IPS DF 4.7 (cell line): Measurements from ENCODE around the gene PPIG.
A peak's percentile ranks its signal among the peaks of the same experiment; 100 is the strongest.
"Not testable (repeated sequence)": the region's sequence is repeated elsewhere in the genome, so short reads cannot be mapped to it uniquely, and the experiment has no call there.

Source experiments
- DNase-seq: peaks from one replicate; pipeline ENCODE4 v3.0.0-alpha.2; 2013; ENCODE audit warnings: low spot score; ENCODE audit errors: extremely low read depth

Gene PPIG

DNA sequence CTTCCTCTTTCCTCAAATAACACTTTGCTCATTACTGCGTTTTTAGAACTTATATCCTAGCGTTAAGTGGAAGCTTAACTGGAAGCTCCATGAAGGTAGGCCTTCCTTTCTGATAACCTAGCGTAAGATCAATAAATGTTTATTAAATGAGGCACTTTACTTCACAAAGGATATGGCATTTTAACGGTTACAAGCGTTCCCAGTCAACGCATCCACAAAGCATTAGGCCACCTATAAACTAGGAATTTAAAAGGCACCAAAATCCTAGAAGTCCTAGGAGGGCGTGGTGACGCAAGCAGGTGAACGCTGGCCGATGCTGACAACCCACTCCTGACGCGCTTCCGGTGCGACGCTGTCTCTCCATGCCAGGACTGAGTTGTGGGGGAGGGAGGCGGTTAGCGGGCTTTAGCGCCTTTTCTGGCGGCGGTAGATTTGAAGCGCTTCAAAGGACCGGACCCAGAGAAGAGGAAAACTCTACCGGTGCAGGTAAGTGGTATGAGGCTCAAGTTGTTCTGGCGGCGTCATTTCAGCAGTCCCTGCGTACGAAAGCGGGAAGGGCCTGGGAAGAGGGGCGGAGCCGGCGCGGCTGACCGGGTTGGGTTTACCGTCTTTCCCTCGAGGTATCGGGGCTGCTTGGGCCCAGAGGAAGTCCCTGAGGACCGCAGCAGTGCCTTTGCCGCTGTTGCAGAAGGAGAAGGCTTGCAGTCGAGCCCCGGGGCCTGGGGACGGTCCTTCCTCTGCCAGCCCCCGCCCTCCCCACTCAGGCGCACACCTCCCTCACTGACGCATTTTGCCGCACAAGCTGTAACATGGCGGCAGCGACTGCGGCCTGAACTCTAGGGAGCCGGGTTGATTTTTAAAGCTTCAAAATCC is at the start of gene PPIG:
Gene PPIG, plus strand, starts transcription at position 347 of the 873 bp plus-strand sequence. CDS start 19,691 bp downstream, outside the sequence.
- peak; percentile 69 for DNase-seq

DNA sequence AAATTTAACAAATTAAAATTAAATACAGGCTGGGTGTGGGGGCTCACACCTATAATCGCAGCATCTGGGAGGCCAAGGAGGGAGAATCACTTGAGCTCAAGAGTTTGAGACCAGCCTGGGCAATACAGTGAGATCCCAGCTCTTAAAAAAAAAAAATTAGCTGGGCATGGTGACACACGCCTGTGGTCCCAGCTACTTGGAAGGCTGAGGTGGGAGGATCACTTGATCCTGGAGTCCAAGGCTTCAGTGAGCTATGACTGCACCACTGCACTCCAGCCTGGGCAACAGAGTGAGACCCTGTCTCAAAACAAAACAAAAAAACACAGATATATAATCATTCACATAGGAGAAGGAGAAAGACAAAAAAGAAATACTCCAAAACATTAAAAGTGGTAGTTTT is 44.7 kb upstream of the PPIG start:
- not testable (repeated sequence) for DNase-seq

DNA sequence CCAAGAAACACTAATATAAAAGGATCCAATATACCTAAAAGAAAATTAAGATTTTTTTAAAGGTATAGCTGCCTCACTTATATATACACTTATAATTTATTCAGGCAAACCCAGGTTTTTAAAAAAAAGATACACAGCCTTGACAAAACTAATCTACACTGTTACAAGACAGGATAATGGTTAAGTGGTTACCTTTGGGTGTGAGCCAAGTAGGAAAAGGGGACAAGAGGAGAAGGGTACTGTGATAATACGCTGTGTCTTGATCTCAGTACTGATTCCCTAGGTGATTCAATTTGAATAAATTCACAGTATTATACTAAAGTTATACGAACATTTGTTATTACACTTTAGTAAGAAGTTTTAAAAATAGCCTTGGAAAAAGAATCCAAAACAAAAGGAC is 44.0 kb upstream of the PPIG start:
- DNase-seq: no peak

DNA sequence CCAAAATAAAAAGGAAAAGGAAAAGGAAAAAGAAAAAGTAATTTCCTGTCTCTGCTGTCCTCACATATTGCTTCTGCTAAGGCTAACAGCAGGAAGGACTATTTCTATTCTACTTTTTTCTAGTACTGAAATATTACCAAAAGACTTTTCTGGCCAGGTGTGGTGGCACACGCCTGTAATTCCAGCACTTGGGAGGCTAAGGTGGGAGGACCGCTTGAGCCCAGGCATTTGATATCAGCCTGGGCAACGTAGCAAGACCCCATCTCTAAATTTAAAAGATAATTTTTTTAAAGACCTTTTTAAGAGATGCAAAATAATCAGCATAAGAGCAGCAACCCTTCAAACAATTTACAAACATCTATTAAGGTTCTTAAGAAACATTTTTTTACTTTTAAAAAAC is 41.7 kb upstream of the PPIG start:
- DNase-seq: no peak

DNA sequence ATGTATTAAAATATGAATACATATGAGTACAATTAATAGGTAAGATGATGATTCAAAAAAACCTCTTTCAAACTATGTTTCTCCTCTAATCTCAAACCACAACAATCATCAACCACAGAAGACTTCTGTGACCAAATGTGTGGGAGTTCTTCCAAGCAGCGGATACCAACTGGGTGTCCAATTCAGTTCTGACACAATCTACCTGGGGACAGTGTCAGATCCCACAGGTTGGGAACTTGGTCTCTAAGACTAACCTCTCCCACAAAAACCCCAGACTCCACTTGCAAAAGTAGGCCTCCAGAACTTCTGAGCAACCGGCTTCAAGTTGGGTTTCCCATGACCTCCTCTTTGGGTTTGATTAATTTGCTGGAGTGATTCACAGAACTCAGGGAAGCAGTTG is 37.4 kb upstream of the PPIG start:
- DNase-seq: no peak

DNA sequence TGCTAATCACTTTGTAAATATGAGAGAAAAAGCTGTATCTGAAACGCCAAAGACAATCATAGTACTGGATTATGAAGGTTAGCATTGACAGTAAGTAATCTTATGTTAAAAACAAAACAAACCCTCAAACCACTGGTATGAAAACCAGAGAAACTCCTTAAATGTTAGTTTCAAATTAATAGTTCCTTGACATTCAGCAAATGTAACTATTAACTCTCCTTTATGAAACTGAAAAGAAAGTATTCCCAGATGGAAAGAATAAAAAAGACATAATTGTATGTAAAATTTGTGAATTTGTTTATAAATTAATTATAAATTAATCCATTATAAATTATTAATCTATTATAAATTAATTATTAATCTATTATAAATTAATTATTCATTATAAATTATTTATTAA is 22.8 kb upstream of the PPIG start:
- DNase-seq: no peak

DNA sequence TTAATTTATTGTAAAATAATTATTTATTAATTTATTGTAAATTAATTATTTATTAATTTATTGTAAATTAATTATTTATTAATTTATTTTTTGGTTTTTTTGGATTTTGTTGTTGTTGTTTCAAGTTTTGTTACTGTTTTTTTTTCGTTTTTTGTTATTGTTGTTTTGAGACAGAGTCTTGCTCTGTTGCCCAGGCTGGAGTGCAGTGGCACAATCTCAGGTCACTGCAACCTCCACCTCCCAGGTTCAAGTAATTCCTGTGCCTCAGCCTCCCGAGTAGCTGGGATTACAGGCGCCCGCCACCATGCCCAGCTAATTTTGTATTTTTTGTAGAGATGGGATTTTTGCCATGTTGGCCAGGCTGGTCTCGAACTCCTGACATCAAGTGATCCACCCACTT is 22.1 kb upstream of the PPIG start:
- DNase-seq: not testable (repeated sequence)

DNA sequence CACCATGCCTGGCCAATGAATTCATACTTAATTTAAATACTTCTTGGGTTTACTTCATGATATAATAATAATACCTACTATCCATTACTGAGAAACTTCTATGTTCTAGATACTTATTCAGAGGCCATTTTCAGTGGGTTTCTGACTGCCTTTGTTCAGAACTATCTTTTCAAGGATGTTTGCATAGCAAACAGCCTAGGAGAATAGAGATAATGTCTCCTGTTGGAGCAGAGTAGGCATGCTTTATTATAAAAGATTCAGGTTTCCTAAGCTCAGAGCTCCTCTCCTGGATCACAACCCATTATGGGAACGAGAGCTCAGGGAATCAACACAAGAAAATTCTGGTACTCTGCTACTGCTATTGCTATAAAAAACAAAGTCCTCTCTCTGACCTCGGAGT is 21.6 kb upstream of the PPIG start:
- no peak for DNase-seq

DNA sequence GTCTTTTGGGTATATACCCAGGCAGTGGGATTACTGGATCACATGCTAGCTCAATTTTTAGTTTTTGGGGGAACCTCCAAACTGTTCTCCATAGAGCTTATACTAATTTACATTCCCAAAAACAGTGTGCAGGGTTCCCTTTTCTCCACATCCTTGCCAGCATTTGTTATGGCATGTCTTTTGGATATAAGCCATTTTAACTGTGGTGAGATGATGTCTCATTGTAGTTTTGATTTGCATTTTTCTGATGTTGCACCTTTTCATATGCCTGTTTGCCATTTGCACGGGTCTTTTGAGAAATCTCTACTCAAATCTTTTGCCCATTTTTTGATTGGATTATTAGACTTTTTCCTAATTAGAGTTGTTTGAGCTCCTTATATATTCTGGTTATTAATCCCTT is 18.5 kb upstream of the PPIG start:
- no peak for DNase-seq

DNA sequence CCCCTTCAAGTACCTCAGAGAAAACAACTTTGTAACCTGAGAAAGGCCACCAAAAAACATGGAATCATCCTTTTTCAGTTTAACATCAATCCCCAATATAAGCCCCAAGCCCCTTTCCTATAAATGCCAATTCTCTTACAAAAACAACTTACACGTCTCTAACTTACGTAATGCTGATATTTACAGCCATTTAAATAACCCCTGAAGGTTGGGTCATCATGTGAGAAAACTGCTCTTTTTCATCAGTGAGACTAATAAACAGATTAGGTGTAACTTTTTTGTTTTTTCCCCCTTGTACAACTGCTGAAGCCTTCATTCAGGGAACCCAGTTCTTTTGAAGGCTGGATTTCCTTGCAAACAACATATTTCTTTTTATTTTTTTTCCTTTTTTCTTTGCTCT is 14.2 kb upstream of the PPIG start:
- no peak for DNase-seq

DNA sequence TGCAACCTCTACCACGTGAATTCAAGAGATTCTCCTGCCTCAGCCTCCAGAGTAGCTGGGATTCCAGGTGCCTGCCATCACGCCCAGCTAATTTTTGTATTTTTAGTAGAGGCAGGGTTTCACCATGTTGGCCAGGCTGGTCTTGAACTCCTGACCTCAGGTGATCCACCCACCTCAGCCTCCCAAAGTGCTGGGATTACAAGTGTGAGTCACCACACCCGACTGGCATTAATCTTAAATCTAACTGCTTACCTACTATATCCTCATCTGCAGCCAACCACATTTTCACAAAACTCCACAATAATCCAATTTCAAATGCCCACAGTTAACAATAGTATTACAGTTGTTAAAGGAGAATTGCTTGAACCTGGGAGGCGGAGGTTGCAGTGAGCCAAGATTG is 13.4 kb upstream of the PPIG start:
- not testable (repeated sequence) for DNase-seq

DNA sequence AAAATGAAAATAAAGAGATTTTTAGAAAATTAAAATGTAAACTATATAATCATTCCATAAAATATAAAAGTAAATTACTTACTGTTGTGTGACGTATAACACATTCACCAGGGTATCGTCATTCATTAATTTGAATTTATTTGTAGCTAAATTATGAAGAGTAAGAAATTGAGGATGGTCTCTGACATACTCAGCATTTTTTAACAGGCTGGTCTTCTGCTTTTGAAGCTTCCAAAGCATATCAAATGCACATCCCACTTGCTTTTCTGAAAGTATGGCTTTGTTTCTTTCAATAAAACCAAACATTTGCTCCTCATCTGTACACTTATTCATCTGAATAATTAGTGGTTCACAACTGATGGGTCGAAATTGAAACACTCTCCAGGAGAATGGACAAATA is 12.6 kb upstream of the PPIG start:
- no peak for DNase-seq

DNA sequence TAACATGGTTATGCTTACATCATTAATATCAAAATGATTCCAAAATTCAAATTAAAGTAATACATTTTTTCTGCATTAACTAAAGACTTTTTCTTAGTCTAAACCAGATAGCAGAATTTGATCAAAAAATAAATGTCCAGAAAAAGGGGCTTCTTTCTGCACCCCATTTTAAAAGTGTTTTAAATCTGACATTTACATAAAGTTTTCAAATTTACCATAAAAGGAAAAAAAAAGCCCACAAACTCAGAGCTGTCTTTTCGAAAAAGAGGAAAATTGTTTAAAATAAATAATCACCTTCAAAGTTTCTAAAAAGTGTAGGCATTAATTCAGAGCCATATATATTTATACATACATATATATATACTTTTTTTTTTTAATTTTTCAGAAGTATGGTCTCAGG is 12.0 kb upstream of the PPIG start:
- DNase-seq: no peak

DNA sequence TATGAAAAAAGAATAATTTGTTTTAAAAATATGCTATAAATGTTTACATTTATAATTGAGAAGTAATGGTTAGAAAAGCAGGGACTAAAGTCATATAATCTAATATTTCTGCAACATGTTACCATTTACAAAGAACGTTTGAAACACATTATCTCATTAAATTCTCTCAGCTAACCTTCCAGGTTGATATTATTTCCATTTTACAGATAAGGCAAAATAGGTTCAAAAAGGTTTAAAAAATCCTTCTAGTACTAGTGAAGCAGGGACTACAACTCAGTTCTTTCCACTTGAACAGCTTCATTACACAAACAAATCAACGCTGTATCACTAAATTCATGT is 11.4 kb upstream of the PPIG start:
- no peak for DNase-seq

DNA sequence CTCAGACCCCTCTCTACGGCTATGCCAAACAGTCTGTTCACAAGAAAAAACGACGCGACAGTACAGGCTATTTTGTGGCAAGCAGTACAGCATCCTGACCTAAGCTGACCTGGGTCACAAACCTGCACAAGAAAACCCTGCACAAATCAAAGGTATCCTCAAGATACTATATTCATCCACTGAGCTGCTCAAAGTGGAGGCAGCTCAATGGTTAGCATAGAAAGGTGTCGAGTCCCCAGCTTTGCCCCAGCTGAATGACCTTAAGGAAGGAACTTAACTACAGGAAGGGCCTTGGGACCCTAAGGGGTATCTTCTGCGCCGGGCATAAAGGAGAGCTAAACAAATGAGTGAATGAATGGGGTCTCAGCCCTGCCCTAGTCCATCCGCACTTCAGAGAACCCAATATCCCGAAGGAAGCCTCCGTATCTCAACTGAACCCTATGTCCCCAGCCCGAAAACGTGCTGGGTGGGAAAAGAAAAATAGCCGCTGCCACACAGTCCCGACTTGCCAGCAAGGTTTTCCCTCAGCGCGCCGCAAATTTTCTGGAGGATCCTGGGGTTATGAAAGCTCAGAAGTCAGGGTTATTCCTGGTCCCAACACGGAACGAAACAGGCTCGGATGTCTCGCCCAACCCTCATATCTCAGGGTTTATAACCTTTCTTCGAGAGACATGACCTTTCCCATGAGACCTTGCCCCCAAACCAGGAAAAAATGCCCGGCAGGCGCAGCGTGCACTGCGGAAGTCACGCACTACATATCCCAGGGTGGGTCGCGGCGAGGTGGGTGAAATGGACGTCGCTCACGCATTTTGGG is 10.8 kb upstream of the PPIG start, which contains the start of gene FASTKD1:
Gene FASTKD1, minus strand, starts transcription at position 706 of the 814 bp plus-strand sequence. CDS start 1,836 bp downstream, outside the sequence.
- peak; percentile 74 for DNase-seq

DNA sequence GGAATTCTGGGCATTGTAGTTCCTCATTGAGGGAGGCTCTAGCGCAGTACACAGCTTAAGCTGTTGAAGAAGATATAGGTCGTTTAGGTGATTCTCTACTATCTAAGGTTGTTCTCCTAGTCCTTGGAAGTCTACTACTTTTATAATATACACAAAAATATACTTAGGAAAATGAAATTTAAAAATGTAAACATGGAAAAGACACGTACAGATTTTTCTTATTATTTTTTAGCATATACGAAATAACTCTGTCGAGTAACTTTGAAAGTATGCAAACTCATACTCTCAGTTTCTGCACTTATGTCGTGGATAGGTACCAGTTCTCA is 10.2 kb upstream of the PPIG start:
- no peak for DNase-seq

DNA sequence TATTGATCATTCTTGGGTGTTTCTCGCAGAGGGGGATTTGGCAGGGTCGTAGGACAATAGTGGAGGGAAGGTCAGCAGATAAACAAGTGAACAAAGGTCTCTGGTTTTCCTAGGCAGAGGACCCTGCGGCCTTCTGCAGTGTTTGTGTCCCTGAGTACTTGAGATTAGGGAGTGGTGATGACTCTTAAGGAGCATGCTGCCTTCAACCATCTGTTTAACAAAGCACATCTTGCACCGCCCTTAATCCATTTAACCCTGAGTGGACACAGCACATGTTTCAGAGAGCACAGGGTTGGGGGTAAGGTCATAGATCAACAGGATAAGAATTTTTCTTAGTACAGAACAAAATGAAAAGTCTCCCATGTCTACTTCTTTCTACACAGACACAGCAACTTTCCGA is 9.6 kb upstream of the PPIG start:
- DNase-seq: not testable (repeated sequence)

DNA sequence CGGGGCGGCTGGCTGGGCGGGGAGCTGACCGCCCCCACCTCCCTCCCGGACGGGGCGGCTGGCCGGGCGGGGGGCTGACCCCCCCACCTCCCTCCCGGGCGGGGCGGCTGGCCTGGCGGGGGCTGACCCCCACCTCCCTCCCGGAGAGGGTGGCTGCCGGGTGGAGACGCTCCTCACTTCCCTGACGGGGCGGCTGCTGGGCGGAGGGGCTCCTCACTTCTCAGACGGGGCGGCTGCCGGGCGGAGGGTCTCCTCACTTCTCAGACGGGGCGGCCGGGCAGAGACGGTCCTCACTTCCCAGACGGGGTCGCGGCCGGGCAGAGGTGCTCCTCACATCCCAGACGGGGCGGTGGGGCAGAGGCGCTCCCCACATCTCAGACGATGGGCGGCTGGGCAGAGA is 8.9 kb upstream of the PPIG start:
- not testable (repeated sequence) for DNase-seq

DNA sequence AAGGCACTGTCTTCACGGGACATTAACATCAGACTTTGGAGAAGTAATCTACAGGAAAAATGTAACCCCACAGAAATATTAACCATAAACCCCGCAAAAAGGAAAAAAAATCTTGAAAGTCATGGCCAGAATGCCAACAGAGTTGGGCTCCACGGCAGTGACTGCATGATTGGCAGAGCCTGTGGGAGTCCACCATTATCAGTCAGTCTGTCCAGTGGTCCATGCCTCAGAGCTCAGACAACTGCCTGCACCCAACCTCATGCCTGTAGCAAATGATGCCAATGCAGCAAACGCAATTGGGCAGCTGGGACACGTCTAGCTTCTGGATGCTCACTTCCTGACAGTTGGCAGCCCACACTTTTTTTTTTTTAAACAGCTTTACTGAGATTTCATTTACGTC is 5.1 kb upstream of the PPIG start:
- DNase-seq: no peak

DNA sequence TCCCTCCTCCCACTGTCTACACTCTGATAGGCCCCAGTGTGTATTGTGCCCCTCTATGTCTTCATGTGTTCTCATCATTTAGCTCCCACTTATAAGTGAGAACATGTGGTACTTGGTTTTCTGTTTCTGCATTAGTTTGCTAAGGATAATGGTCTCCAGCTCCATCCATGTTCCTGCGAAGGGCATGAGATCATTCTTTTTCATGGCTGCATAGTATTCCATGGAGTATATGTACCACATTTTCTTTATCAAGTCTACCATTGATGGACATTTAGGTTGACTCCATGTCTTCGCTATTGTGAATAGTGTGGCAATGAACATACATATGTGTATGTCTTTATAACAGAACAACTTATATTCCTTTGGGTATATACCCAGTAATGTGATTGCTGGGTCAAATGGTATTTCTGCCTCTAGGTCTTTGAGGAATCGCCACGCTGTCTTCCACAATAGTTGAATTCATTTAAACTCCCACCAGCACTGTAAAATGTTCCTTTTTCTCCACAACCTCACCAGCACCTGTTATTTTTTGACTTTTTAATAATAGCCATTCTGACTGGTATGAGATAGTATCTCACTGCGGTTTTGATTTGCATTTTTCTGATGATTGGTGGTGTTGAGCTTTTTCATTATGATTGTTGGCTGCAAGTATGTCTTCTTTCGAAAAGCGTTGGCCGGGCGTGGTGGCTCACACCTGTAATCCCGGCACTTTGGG is 1.4 kb upstream of the PPIG start:
- not testable (repeated sequence) for DNase-seq

DNA sequence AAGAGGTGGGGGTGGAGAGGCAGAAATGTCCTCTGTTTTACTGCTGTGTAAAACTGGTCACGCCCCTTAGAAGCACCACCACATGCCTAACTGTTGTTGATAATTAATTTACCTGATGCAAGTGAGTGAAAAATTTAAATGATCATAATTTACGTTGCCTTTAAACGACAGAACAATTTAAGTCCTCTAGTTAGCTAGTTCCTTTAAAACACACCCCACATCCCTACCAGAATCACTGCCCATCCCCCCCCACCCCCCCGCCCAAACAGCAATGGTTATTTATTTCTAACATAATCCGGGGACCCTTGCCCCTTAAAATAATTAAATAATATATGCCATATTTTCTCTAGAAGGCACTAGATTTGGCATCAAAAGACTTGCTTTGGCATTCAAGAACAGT is 633 bp upstream of the PPIG start:
- DNase-seq: no peak

DNA sequence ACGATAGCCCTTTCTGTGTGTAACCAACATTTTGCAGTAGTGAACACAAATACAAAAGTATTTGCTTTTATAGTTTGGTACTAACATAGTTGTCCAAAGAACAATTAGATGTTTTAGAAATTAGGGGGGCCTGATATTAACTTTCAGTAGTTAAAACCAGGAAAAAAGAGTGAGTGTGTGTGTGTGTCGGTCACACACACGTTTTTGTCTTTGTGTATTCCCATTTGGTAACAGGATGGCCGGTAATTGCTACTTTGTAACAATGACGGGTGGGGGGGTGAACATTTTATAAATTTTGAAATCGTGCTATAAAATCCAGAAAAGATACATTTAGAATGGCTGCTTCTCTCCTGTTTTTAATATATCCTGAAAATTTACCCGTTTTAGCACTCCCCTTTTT is 1.5 kb downstream of the PPIG start:
- DNase-seq: no peak
